ENCODE measurements around the gene PECR.

The PECR gene

GRCh38 chr2:216069028-216069427, 12.6 kb downstream of the PECR start:
- DNase-seq: no peak

GRCh38 chr2:216066230-216066629, 15.4 kb downstream of the PECR start:
- no peak for DNase-seq

GRCh38 chr2:216064665-216065064, 16.9 kb downstream of the PECR start:
- no peak for DNase-seq

GRCh38 chr2:216064014-216064630, 17.5 kb downstream of the PECR start:
- DNase-seq: no peak

GRCh38 chr2:216059233-216059834, 22.3 kb downstream of the PECR start:
- DNase-seq: no peak

- no peak for DNase-seq
These were observed 23.9 kb downstream of the PECR start for GRCh38 chr2:216057688-216058193.

- DNase-seq: no peak
These were observed 24.9 kb downstream of the PECR start for GRCh38 chr2:216056739-216057138.

GRCh38 chr2:216055680-216056079, 25.9 kb downstream of the PECR start:
- no peak for DNase-seq

GRCh38 chr2:216052420-216052819, 29.2 kb downstream of the PECR start:
- no peak for DNase-seq

- DNase-seq: no peak
These were observed 30.3 kb downstream of the PECR start for GRCh38 chr2:216051350-216051749.

GRCh38 chr2:216049452-216049851, 32.2 kb downstream of the PECR start:
- DNase-seq: no peak

GRCh38 chr2:216047397-216047796, 34.2 kb downstream of the PECR start:
- DNase-seq: no peak

- DNase-seq: no peak
These were observed 36.6 kb downstream of the PECR start for GRCh38 chr2:216044883-216045486.

- DNase-seq: no peak
These were observed 37.7 kb downstream of the PECR start for GRCh38 chr2:216043949-216044348.

- DNase-seq: no peak
These were observed 40.2 kb downstream of the PECR start for GRCh38 chr2:216041438-216041837.

- DNase-seq: no peak
These were observed 41.7 kb downstream of the PECR start for GRCh38 chr2:216039918-216040317.

- DNase-seq: no peak
These were observed 47.5 kb downstream of the PECR start for GRCh38 chr2:216034065-216034464.

- DNase-seq: no peak
These were observed 48.2 kb downstream of the PECR start for GRCh38 chr2:216033403-216033802.

GRCh38 chr2:216031960-216032689, 49.5 kb downstream of the PECR start:
- no peak for DNase-seq

GRCh38 chr2:216030216-216030615, 51.4 kb downstream of the PECR start:
- no peak for DNase-seq

GRCh38 chr2:216029416-216030129, 52.0 kb downstream of the PECR start:
- DNase-seq: no peak

- no peak for DNase-seq
These were observed 56.8 kb downstream of the PECR start for GRCh38 chr2:216024779-216025336.

All from NCI-H510A (cell line).